GM19468 (cell line): ENCODE results near the gene ZNF630.
"Not testable (repeated sequence)": the region's sequence is repeated elsewhere in the genome, so short reads cannot be mapped to it uniquely, and the experiment has no call there.

ENCODE experiments used
- ATAC-seq: cut with Tn5 transposase; IDR thresholded peaks from one replicate; pipeline ENCODE4 v1.9.1; 2021; ENCODE audit warnings: mild to moderate bottlenecking, moderate library complexity, moderate number of reproducible peaks; ENCODE audit not compliant: unreplicated experiment; ENCODE audit errors: extremely low read depth

The ZNF630 gene

GRCh38 chrX:48030641-48031173 is 40.7 kb downstream of the ZNF630 start:
- ATAC-seq: not testable (repeated sequence)

- ATAC-seq: no peak
Measured at GRCh38 chrX:48030237-48030636, 41.2 kb downstream of the ZNF630 start.

GRCh38 chrX:48028091-48028490 is 43.3 kb downstream of the ZNF630 start:
- no peak for ATAC-seq

- ATAC-seq: not testable (repeated sequence)
Measured at GRCh38 chrX:48027545-48027944, 43.9 kb downstream of the ZNF630 start.

- ATAC-seq: no peak
Measured at GRCh38 chrX:48025561-48025960, 45.9 kb downstream of the ZNF630 start.

- no peak for ATAC-seq
Measured at GRCh38 chrX:48022738-48023137, 48.7 kb downstream of the ZNF630 start.

- no peak for ATAC-seq
Measured at GRCh38 chrX:48022100-48022499, 49.3 kb downstream of the ZNF630 start.

GRCh38 chrX:48021026-48021900 is 50.2 kb downstream of the ZNF630 start:
- no peak for ATAC-seq

GRCh38 chrX:48020472-48020871 is 51.0 kb downstream of the ZNF630 start:
- not testable (repeated sequence) for ATAC-seq

GRCh38 chrX:48019892-48020291 is 51.5 kb downstream of the ZNF630 start:
- ATAC-seq: not testable (repeated sequence)

GRCh38 chrX:48016583-48017310 is 54.7 kb downstream of the ZNF630 start:
- ATAC-seq: not testable (repeated sequence)

GRCh38 chrX:48009445-48009960 is 61.9 kb downstream of the ZNF630 start:
- ATAC-seq: not testable (repeated sequence)
